Esophagus (tissue), 2 donors: ENCODE results near the gene JMJD7. TPM values are rescaled to one million over a fixed set of nuclear protein-coding genes. Genes with fewer than 3 reads are reported as not detected.

Source experiments
- H3K27ac ChIP-seq, 2 donors: one replicate each; pipeline ENCODE4 v1.5.1; 2013; ENCODE audit warnings: low read depth in 2 of 2, mild to moderate bottlenecking in 2 of 2, inconsistent platforms in 1 of 2, low read length in 1 of 2, moderate library complexity in 1 of 2
- H3K27me3 ChIP-seq, 2 donors: one replicate each; pipeline ENCODE4 v1.6.1; 2013; ENCODE audit warnings: low read length in 2 of 2, control low read depth in 1 of 2, mild to moderate bottlenecking in 1 of 2; ENCODE audit not compliant: insufficient read depth in 2 of 2, control insufficient read depth in 1 of 2
- H3K36me3 ChIP-seq, 2 donors: one replicate each; pipeline ENCODE4 v1.6.1; 2013; ENCODE audit warnings: low read length in 1 of 2; ENCODE audit not compliant: control insufficient read depth in 2 of 2, insufficient read depth in 2 of 2
- H3K4me1 ChIP-seq, 2 donors: one replicate each; pipeline ENCODE4 v1.6.1; 2013; ENCODE audit warnings: low read length in 1 of 2; ENCODE audit not compliant: control insufficient read depth in 2 of 2, insufficient read depth in 2 of 2
- H3K4me3 ChIP-seq, 2 donors: one replicate each; pipeline ENCODE4 v1.5.1; 2013; ENCODE audit warnings: low read length in 2 of 2, mild to moderate bottlenecking in 2 of 2, low read depth in 1 of 2, moderate library complexity in 1 of 2
- H3K9me3 ChIP-seq, 2 donors: one replicate each; pipeline ENCODE4 v1.6.1; 2013; ENCODE audit warnings: mild to moderate bottlenecking in 2 of 2, low read depth in 1 of 2, low read length in 1 of 2, moderate library complexity in 1 of 2; ENCODE audit not compliant: control insufficient read depth in 2 of 2, insufficient read depth in 1 of 2
- WGBS, 2 donors: extraction: QIAGEN DNeasy Blood & Tissue Kit; methylation state at CpG; one replicate each; pipeline ENCODE4 v1.1.7; 2013; 5-methylcytosine and 5-hydroxymethylcytosine counted together
- polyA plus RNA-seq, 2 donors: library from polyadenylated mRNA; stranded (reverse); fragments of 200-250 nt; gene quantifications; one replicate each; pipeline ENCODE4 v1.2.3, GENCODE V29; 2013
- donor health status: healthy with polysubstance abuse.
- donor health status: Bipolar disorder and iron deficiency.

The JMJD7 gene
- polyA plus RNA-seq, 2 donors = 27.9 to 39.4 TPM

- Histone ChIP-seq H3K4me1 (peaks cover 6 to 22% of the 10 kb centered on the region in 2 donors), H3K9me3 (no peaks in the 10 kb centered on the region), H3K27ac (peak overlapping the region; percentile 29 to 88), H3K4me3 (no peak overlapping the region), H3K36me3 (peaks cover 12 to 54% of the 10 kb centered on the region in 2 donors), H3K27me3 (no peaks in the 10 kb centered on the region)
- 57 to 60% methylated on average over 10 of the region's 10 CpGs for WGBS, 2 donors
These were observed 20.7 kb downstream of the JMJD7 start for GRCh38 chr15:41848631-41849030.

GRCh38 chr15:41849204-41849603 lies 21.3 kb downstream of the JMJD7 start:
- 48 to 74% methylated on average over 6 of the region's 6 CpGs for WGBS, 2 donors
- Histone ChIP-seq H3K27ac (peak overlapping the region; percentile 76 to 88), H3K4me1 (peaks cover 6 to 22% of the 10 kb centered on the region in 2 donors), H3K36me3 (peaks cover 8 to 48% of the 10 kb centered on the region in 2 donors), H3K4me3 (no peak overlapping the region), H3K27me3 (no peaks in the 10 kb centered on the region), H3K9me3 (no peaks in the 10 kb centered on the region)

GRCh38 chr15:41849861-41850260 lies 22.0 kb downstream of the JMJD7 start:
- Histone ChIP-seq H3K27ac (peak overlapping the region; percentile 76 to 88), H3K27me3 (no peaks in the 10 kb centered on the region), H3K36me3 (peaks cover 8 to 42% of the 10 kb centered on the region in 2 donors), H3K4me3 (no peak overlapping the region), H3K4me1 (peaks cover 6 to 22% of the 10 kb centered on the region in 2 donors), H3K9me3 (no peaks in the 10 kb centered on the region)
- 44 to 48% methylated on average over 8 of the region's 8 CpGs for WGBS, 2 donors

- H3K36me3 ChIP-seq = peaks cover 8 to 34% of the 10 kb centered on the region in 2 donors
- H3K4me3 ChIP-seq = no peak overlapping the region
- peaks cover 6 to 26% of the 10 kb centered on the region in 2 donors for H3K4me1 ChIP-seq
- peak overlapping the region; percentile 76 to 88 for H3K27ac ChIP-seq
- H3K9me3 ChIP-seq = no peaks in the 10 kb centered on the region
- 76 to 79% methylated on average over 16 of the region's 16 CpGs for WGBS, 2 donors
- H3K27me3 ChIP-seq = no peaks in the 10 kb centered on the region
These were observed 22.7 kb downstream of the JMJD7 start for GRCh38 chr15:41850482-41851166.

DNA sequence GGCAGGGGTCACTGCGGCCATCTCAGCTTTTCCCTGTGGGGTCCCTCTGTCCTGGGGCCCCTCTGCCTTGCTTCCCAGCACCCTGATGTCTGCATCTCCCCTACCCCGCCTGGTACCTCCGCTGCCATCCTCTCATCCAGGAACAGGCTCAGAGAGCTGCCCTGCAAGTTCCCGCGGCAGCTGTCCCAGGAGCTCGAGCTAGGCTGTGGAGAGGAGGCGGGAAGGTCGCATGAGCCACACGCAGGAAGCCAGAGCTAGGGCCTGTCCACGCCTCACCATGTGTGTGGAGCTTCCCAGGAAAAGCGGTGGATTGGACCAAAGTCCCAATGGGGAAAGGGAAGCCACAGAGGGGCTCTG lies 23.3 kb downstream of the JMJD7 start:
- Histone ChIP-seq H3K27ac (no peak overlapping the region), H3K27me3 (no peaks in the 10 kb centered on the region), H3K4me1 (peaks cover 6 to 26% of the 10 kb centered on the region in 2 donors), H3K36me3 (peaks cover 3 to 29% of the 10 kb centered on the region in 2 donors), H3K9me3 (no peaks in the 10 kb centered on the region), H3K4me3 (no peak overlapping the region)
- WGBS, 2 donors = 33 to 44% methylated on average over 11 of the region's 11 CpGs

DNA sequence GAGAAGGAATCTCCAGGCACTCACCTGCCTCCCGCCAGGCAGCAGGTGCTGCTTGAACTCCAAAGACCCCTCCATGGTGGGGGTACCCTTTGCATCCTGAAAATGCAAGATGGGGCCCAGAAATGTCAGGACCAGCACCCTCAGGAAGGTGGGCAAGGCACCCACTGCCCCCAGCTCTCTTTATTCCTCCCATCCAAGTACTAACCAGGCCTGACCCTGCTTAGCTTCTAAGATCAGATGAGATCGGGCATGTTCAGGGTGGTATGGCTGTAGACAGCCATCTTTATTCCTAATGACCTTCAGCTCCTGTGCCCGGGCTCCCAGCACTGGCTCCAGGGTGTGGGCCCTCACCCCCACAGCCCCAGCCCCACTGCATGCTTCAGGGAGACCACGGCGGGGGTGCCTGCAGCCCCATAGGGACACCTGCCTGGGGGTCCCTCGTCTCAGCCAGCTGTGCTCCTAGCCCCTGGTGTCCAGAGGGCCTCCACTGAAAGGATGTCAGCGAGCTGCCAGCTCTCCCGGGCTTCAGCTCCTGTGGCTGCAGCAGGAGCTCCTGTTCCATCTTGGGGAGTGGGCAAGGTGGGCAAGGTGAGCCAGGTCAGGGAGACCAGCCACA lies 24.0 kb downstream of the JMJD7 start:
- 82% methylated on average over 8 of the region's 8 CpGs for WGBS, 2 donors
- H3K9me3 ChIP-seq = no peaks in the 10 kb centered on the region
- peaks cover 6 to 26% of the 10 kb centered on the region in 2 donors for H3K4me1 ChIP-seq
- H3K27ac ChIP-seq = no peak overlapping the region
- H3K27me3 ChIP-seq = no peaks in the 10 kb centered on the region
- H3K36me3 ChIP-seq = peaks cover 0 to 22% of the 10 kb centered on the region in 2 donors
- no peak overlapping the region for H3K4me3 ChIP-seq

GRCh38 chr15:41852736-41853590 lies 25.1 kb downstream of the JMJD7 start:
- no peak overlapping the region for H3K27ac ChIP-seq
- no peaks in the 10 kb centered on the region for H3K9me3 ChIP-seq
- WGBS, 2 donors = 65 to 66% methylated on average over 17 of the region's 17 CpGs
- H3K27me3 ChIP-seq = no peaks in the 10 kb centered on the region
- H3K36me3 ChIP-seq = peaks cover 0 to 11% of the 10 kb centered on the region in 2 donors
- H3K4me3 ChIP-seq = no peak overlapping the region
- peaks cover 6 to 26% of the 10 kb centered on the region in 2 donors for H3K4me1 ChIP-seq

DNA sequence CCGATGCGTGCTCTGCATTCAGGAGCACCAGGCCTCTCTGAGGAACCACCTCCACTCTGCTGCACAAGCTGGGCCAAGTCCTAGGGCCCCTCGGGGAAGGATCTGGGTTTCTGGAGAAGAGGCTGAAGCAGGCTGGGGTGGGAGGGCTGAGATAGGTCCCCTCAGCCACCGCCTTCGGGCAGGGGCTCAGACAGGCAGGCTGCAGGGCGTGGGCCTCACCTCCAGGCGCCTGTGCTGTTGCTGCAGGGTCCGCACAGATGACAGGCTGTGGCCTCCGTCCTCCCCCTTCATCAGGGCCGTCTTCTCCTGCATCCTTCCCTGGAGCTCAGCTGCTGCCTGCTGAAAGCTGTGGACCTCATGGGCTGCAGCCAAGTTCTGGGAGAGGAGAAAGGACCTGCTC lies 25.9 kb downstream of the JMJD7 start:
- no peak overlapping the region for H3K4me3 ChIP-seq
- H3K36me3 ChIP-seq = peaks cover 0 to 4% of the 10 kb centered on the region in 2 donors
- no peak overlapping the region for H3K27ac ChIP-seq
- no peaks in the 10 kb centered on the region for H3K27me3 ChIP-seq
- H3K9me3 ChIP-seq = no peaks in the 10 kb centered on the region
- 70 to 73% methylated on average over 10 of the region's 10 CpGs for WGBS, 2 donors
- peaks cover 6 to 21% of the 10 kb centered on the region in 2 donors for H3K4me1 ChIP-seq

GRCh38 chr15:41854443-41854842 lies 26.6 kb downstream of the JMJD7 start:
- H3K4me3 ChIP-seq = no peak overlapping the region
- H3K4me1 ChIP-seq = peaks cover 6 to 15% of the 10 kb centered on the region in 2 donors
- WGBS, 2 donors = 71 to 76% methylated on average over 9 of the region's 9 CpGs
- H3K27ac ChIP-seq = no peak overlapping the region
- no peaks in the 10 kb centered on the region for H3K36me3 ChIP-seq
- H3K27me3 ChIP-seq = no peaks in the 10 kb centered on the region
- H3K9me3 ChIP-seq = no peaks in the 10 kb centered on the region
